A673 (cell line): ENCODE measurements around the gene BTBD6. TPM values are rescaled to one million over a fixed set of nuclear protein-coding genes. Genes with fewer than 3 reads are reported as not detected.

Source experiments
- BruUV-seq: library from RNA; stranded (reverse); fragments of 400-500 nt; replicated peaks from 2 replicates; lab custom pipeline; 2021; lab: Mats Ljungman, UMichigan
- CTCF ChIA-PET: fragments of 300-600 bp; sonication (Branson Sonifier 250); formaldehyde crosslinking; loops from one replicate; lab custom pipeline; 2022; ENCODE audit warnings: antibody characterized with exemption; lab: Charles Lee
- POLR2A ChIA-PET: fragments of 300-600 bp; sonication (Branson Sonifier 250); formaldehyde crosslinking; loops from one replicate; lab custom pipeline; 2022; ENCODE audit warnings: antibody characterized with exemption; ENCODE audit not compliant: low non-redundant PET; lab: Charles Lee
- DNase-seq: peaks from one replicate; pipeline ENCODE4 v3.0.0-alpha.2; 2015; ENCODE audit warnings: low spot score
- H3K27ac ChIP-seq: fragments of 200-600 bp; sonication (generic); 2 replicates; pipeline ENCODE4 v1.5.1; 2016; ENCODE audit warnings: mixed run types, low read depth, mild to moderate bottlenecking, mixed read lengths, antibody characterized with exemption, low read length; ENCODE audit not compliant: poor library complexity, severe bottlenecking
- H3K27me3 ChIP-seq: fragments of 200-600 bp; sonication (generic); replicated peaks from 2 replicates; pipeline ENCODE4 v1.6.1; 2017; ENCODE audit warnings: mixed run types, low read depth, mild to moderate bottlenecking, mixed read lengths, antibody characterized with exemption, low read length; ENCODE audit not compliant: insufficient read depth, poor library complexity
- H3K36me3 ChIP-seq: fragments of 200-600 bp; sonication (generic); 2 replicates; pipeline ENCODE4 v1.6.1; 2016; ENCODE audit warnings: mixed run types, mild to moderate bottlenecking, mixed read lengths, antibody characterized with exemption, low read length; ENCODE audit not compliant: insufficient read depth, poor library complexity, severe bottlenecking
- H3K4me1 ChIP-seq: fragments of 200-600 bp; sonication (generic); 2 replicates; pipeline ENCODE4 v1.6.1; 2017; ENCODE audit warnings: mixed run types, mild to moderate bottlenecking, mixed read lengths, antibody characterized with exemption, low read length; ENCODE audit not compliant: insufficient read depth, poor library complexity, severe bottlenecking
- H3K4me3 ChIP-seq: fragments of 200-600 bp; sonication (generic); 2 replicates; pipeline ENCODE4 v1.5.1; 2016; ENCODE audit warnings: low read depth, mixed run types, mild to moderate bottlenecking, mixed read lengths, low read length; ENCODE audit not compliant: poor library complexity, severe bottlenecking
- H3K9me3 ChIP-seq: fragments of 200-600 bp; sonication (generic); 2 replicates; pipeline ENCODE4 v1.6.1; 2016; ENCODE audit warnings: mixed run types, low read depth, mild to moderate bottlenecking, mixed read lengths, antibody characterized with exemption, low read length; ENCODE audit not compliant: poor library complexity, severe bottlenecking
- CTCF ChIP-seq: fragments of 300-800, 200-600 bp; sonication (generic); conservative IDR thresholded peaks from 2 replicates; pipeline ENCODE4 v1.5.1; 2017; ENCODE audit warnings: low read depth, mild to moderate bottlenecking, antibody characterized with exemption, low read length, moderate library complexity, mixed read lengths
- EZH2 ChIP-seq: fragments of 200-600 bp; sonication (generic); IDR thresholded peaks from 2 replicates; pipeline ENCODE4 v1.6.1; 2017; ENCODE audit warnings: borderline replicate concordance, low read depth, mild to moderate bottlenecking, mixed read lengths, antibody characterized with exemption, low read length; ENCODE audit not compliant: poor library complexity, severe bottlenecking
- intact Hi-C: fragments of 100-400 bp; cut with micrococcal nuclease; formaldehyde crosslinking; loops from one replicate; pipeline ENCODE4 v1.10.0; 2022; ENCODE audit not compliant: unreplicated experiment
- total RNA-seq: library from RNA; stranded (reverse); gene quantifications from 2 replicates; pipeline ENCODE4 v1.2.3, GENCODE V29; 2021

Gene BTBD6
- total RNA-seq, 1 experiment from 2014 or later, result 39.9 TPM

DNA sequence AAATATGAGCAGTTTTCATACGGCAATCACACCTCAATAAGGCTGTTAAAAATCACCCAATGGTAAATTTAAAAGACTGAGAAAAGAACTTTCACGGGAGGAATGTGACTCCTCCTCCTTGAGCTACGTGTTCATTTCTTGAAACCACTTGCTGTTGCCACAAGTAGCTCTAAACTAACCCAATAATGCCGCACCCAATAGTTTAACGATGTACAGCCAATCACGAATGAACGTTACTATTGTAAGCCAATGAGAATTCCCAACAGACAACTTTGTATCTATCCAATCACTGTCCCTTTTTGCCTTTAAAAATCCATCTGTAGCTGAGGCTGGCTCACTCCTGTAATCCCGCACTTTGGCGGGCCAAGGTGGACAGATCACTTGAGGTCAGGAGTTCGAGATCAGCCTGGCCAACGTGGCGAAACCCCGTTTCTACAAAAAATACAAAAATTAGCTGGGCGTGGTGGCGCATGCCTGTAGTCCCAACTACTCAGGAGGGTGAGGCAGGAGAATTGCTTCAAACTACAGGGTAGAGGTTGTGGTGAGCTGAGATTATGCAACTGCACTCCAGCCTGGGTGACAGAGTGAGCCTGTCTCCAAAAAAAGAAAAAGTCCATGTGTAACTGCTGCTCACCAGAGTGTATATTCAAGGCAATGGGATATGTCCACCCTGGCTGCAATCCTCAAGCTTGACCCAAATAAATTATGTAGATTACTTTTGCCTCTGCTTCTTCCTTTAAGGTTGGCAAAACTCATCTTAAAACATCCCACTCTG is 24.4 kb upstream of the BTBD6 start:
- Histone ChIP-seq H3K9me3 (no peaks in the 10 kb centered on the region), H3K4me3 (no peak overlapping the region), H3K4me1 (no peaks in the 10 kb centered on the region), H3K27me3 (no peaks in the 10 kb centered on the region), H3K27ac (no peak overlapping the region), H3K36me3 (peaks cover 12% of the 10 kb centered on the region)
- ChIA-PET POLR2A (no interaction called here), CTCF (no interaction called here)
- TF ChIP-seq EZH2 (no peak), CTCF (no peak)
- intact Hi-C loops, result no loop called here
- no TSS peak for BruUV-seq
- no peak for DNase-seq

- no peak for DNase-seq
- Histone ChIP-seq H3K27ac (no peak overlapping the region), H3K27me3 (no peaks in the 10 kb centered on the region), H3K36me3 (peaks cover 12% of the 10 kb centered on the region), H3K4me3 (no peak overlapping the region), H3K9me3 (no peaks in the 10 kb centered on the region), H3K4me1 (no peaks in the 10 kb centered on the region)
- CTCF ChIA-PET, result no interaction called here
- TF ChIP-seq EZH2 (no peak), CTCF (no peak)
- POLR2A ChIA-PET, result no interaction called here
- no TSS peak for BruUV-seq
- intact Hi-C loops, result no loop called here
Observed at GRCh38 chr14:105224845-105225570, 23.3 kb upstream of the BTBD6 start.

DNA sequence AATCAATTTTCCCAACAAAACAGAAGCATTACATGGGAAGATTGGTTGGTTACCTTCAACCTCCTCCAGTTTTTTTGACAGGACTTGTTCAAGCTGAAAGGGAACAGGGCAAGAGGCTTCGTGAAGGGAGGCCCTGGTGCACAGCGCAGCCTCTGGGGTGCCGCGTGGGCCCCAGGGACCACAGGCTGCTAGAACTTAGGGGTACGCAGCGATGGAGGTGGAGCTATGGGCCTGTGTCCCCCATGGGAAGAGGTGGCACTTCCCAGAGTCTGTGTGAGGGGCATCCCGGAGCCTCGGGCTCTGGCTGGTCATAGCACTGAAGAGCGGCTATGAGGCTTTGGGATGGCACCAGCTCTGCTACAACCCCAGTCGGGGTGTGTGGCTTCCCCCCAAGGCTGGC is 22.1 kb upstream of the BTBD6 start:
- no peak for TF ChIP-seq CTCF
- no peak for TF ChIP-seq EZH2
- BruUV-seq, result no TSS peak
- Histone ChIP-seq H3K27ac (no peak overlapping the region), H3K27me3 (no peaks in the 10 kb centered on the region), H3K9me3 (no peaks in the 10 kb centered on the region), H3K36me3 (peaks cover 6% of the 10 kb centered on the region), H3K4me1 (no peaks in the 10 kb centered on the region), H3K4me3 (no peak overlapping the region)
- POLR2A ChIA-PET, result no interaction called here
- no peak for DNase-seq
- intact Hi-C loops, result no loop called here
- CTCF ChIA-PET, result no interaction called here
